Motor neuron (in vitro differentiated cells): Measurements from ENCODE around the gene BZW2. TPM values are rescaled to one million over a fixed set of nuclear protein-coding genes. Genes with fewer than 3 reads are reported as not detected.
A peak's percentile ranks its signal among the peaks of the same experiment; 100 is the strongest.

Experiments used
- ATAC-seq, 8 experiments: fragments of 200-7000 bp; cut with Tn5 transposase; replicated peaks in 6 of 8; 2 replicates each; pipeline ENCODE4 v1.8.0; 2021; ENCODE audit warnings: mild to moderate bottlenecking in 8 of 8, moderate library complexity in 8 of 8
- H3K27ac ChIP-seq, 2 donors: fragments of 250-450 bp; sonication (Bioruptor Pico); 2 replicates each; pipeline ENCODE4 v1.9.0; 2021; ENCODE audit warnings: antibody characterized with exemption in 2 of 2, mild to moderate bottlenecking in 2 of 2, moderate library complexity in 1 of 2
- H3K4me1 ChIP-seq, 2 donors: fragments of 250-450 bp; sonication (Bioruptor Pico); replicated peaks in 1 of 2; 2 replicates each; pipeline ENCODE4 v1.6.1; 2021; ENCODE audit warnings: antibody characterized with exemption in 2 of 2, mild to moderate bottlenecking in 2 of 2, moderate library complexity in 1 of 2
- H3K4me3 ChIP-seq, 5 donors: fragments of 250-450 bp; sonication (Bioruptor Pico); 2 replicates each; pipeline ENCODE4 v1.9.0; 2021; ENCODE audit warnings: antibody characterized with exemption in 5 of 5, mild to moderate bottlenecking in 5 of 5, moderate library complexity in 4 of 5
- WGBS, 10 experiments: fragments of 450-650 bp; shearing (Covaris generic); methylation state at CpG; one replicate each; pipeline ENCODE4 v1.0.0; 2022; 5-methylcytosine and 5-hydroxymethylcytosine counted together
- in situ Hi-C, 9 experiments: fragments of 400-800 bp; cut with MboI; loops; one replicate each; pipeline ENCODE4 v1.15.0; 2021; ENCODE audit warnings: low sequenced_read_pairs in 9 of 9, low pct_unique_long_range_greater_than_20kb in 2 of 9; ENCODE audit not compliant: unreplicated experiment in 9 of 9
- total RNA-seq, 8 experiments: library from RNA; unstranded; fragments of 300-600 nt; gene quantifications; 2 replicates each; pipeline versions ENCODE4 v1.2.3 to v1.2.4, GENCODE V29; 2022

Gene BZW2
- total RNA-seq, 8 experiments from 2014 or later = 32.3 to 194 (median 111) TPM

- H3K27ac ChIP-seq = no peak overlapping the region
- 33 to 95% (median 79%) methylated on average over 1 to 2 of the region's 2 CpGs for WGBS, 10 experiments
- no peaks in the 10 kb centered on the region for H3K4me1 ChIP-seq
- in situ Hi-C loops = no loop called here
- H3K4me3 ChIP-seq = no peak overlapping the region
- ATAC-seq = no peak
Measured at GRCh38 chr7:16627236-16627635, 18.7 kb upstream of the BZW2 start.

GRCh38 chr7:16630654-16631053 lies 15.3 kb upstream of the BZW2 start:
- H3K4me3 ChIP-seq = no peak overlapping the region
- ATAC-seq = no peak
- in situ Hi-C loops = no loop called here
- WGBS, 10 experiments = 29 to 100% (median 68%) methylated on average over 1 of the region's 1 CpG; no CpG with 5 or more reads in 2 of the 10 experiments
- H3K27ac ChIP-seq = no peak overlapping the region
- H3K4me1 ChIP-seq = no peaks in the 10 kb centered on the region

- peaks cover 0 to 11% of the 10 kb centered on the region in 2 donors for H3K4me1 ChIP-seq
- in situ Hi-C loops = no loop called here
- no peak overlapping the region for H3K27ac ChIP-seq
- 47 to 100% (median 88%) methylated on average over 2 to 4 of the region's 4 CpGs; no CpG with 5 or more reads in 2 of the 10 experiments for WGBS, 10 experiments
- no peak overlapping the region for H3K4me3 ChIP-seq
- ATAC-seq = peak in 3 of 8 experiments; percentile 20 to 52 (median 25)
Measured at GRCh38 chr7:16634271-16634738, 11.7 kb upstream of the BZW2 start.

- no peak overlapping the region for H3K4me3 ChIP-seq
- in situ Hi-C loops = no loop called here
- peaks cover 0 to 11% of the 10 kb centered on the region in 2 donors for H3K4me1 ChIP-seq
- no peak for ATAC-seq
- 13 to 100% (median 100%) methylated on average over 1 of the region's 1 CpG; no CpG with 5 or more reads in 1 of the 10 experiments for WGBS, 10 experiments
- no peak overlapping the region for H3K27ac ChIP-seq
Measured at GRCh38 chr7:16636555-16637101, 9.4 kb upstream of the BZW2 start.

GRCh38 chr7:16637379-16637778 lies 8.6 kb upstream of the BZW2 start:
- 18 to 91% (median 71%) methylated on average over 2 to 5 of the region's 5 CpGs; no CpG with 5 or more reads in 2 of the 10 experiments for WGBS, 10 experiments
- Histone ChIP-seq H3K27ac (no peak overlapping the region), H3K4me3 (no peak overlapping the region), H3K4me1 (peaks cover 0 to 11% of the 10 kb centered on the region in 2 donors)
- peak in 6 of 8 experiments; percentile 17 to 92 (median 72) for ATAC-seq
- in situ Hi-C loops = no loop called here

GRCh38 chr7:16638282-16639280 lies 7.4 kb upstream of the BZW2 start:
- peaks cover under 1 to 16% of the 10 kb centered on the region in 2 donors for H3K4me1 ChIP-seq
- WGBS, 10 experiments = 39 to 100% (median 92%) methylated on average over 1 to 7 of the region's 7 CpGs
- H3K4me3 ChIP-seq = no peak overlapping the region
- no peak for ATAC-seq
- in situ Hi-C loops = no loop called here
- no peak overlapping the region for H3K27ac ChIP-seq

GRCh38 chr7:16644157-16644556 lies 1.8 kb upstream of the BZW2 start:
- Histone ChIP-seq H3K27ac (peak overlapping the region in 1 of 2 donors; percentile 99), H3K4me1 (peaks cover 13 to 23% of the 10 kb centered on the region in 2 donors), H3K4me3 (peak overlapping the region; percentile 80 to 99 (median 94))
- no peak for ATAC-seq
- WGBS, 10 experiments = 0 to 100% (median 60%) methylated on average over 1 to 4 of the region's 4 CpGs; no CpG with 5 or more reads in 3 of the 10 experiments
- in situ Hi-C loops = no loop called here

GRCh38 chr7:16644636-16645592 lies 1.1 kb upstream of the BZW2 start:
- peaks cover 13 to 30% of the 10 kb centered on the region in 2 donors for H3K4me1 ChIP-seq
- peak; percentile 16 to 42 (median 39) for ATAC-seq
- peak overlapping the region; percentile 80 to 99 (median 94) for H3K4me3 ChIP-seq
- H3K27ac ChIP-seq = peak overlapping the region; percentile 98 to 99
- in situ Hi-C loops = no loop called here
- WGBS, 10 experiments = 0 to 4% (median 0%) methylated on average over 3 to 14 of the region's 57 CpGs; no CpG with 5 or more reads in 5 of the 10 experiments

- Histone ChIP-seq H3K4me3 (peak overlapping the region; percentile 80 to 99 (median 94)), H3K27ac (peak overlapping the region; percentile 98 to 99), H3K4me1 (peaks cover 13 to 38% of the 10 kb centered on the region in 2 donors)
- ATAC-seq = peak in 7 of 8 experiments; percentile 7 to 31 (median 18)
- WGBS, 10 experiments = 0% methylated on average over 1 to 6 of the region's 29 CpGs; no CpG with 5 or more reads in 5 of the 10 experiments
- in situ Hi-C loops = no loop called here
Measured at GRCh38 chr7:16646472-16647072, 591 bp downstream of the BZW2 start.

- Histone ChIP-seq H3K27ac (no peak overlapping the region), H3K4me3 (peak overlapping the region; percentile 80 to 99 (median 94)), H3K4me1 (peaks cover 13 to 38% of the 10 kb centered on the region in 2 donors)
- ATAC-seq = no peak
- in situ Hi-C loops = no loop called here
- WGBS, 10 experiments = 0 to 75% (median 29%) methylated on average over 1 to 2 of the region's 2 CpGs; no CpG with 5 or more reads in 1 of the 10 experiments
Measured at GRCh38 chr7:16647435-16647960, 1.5 kb downstream of the BZW2 start.

GRCh38 chr7:16648551-16648950 lies 2.6 kb downstream of the BZW2 start:
- peak in 4 of 8 experiments; percentile 7 to 19 (median 10) for ATAC-seq
- peaks cover 13 to 34% of the 10 kb centered on the region in 2 donors for H3K4me1 ChIP-seq
- WGBS, 10 experiments = 0 to 100% (median 63%) methylated on average over 1 of the region's 1 CpG; no CpG with 5 or more reads in 4 of the 10 experiments
- H3K4me3 ChIP-seq = peak overlapping the region; percentile 6 to 99 (median 80)
- H3K27ac ChIP-seq = peak overlapping the region; percentile 14 to 15
- in situ Hi-C loops = no loop called here
